ENCODE data around the gene GHDC.
"Not testable (repeated sequence)": the region's sequence is repeated elsewhere in the genome, so short reads cannot be mapped to it uniquely, and the experiment has no call there.

GHDC gene

DNA sequence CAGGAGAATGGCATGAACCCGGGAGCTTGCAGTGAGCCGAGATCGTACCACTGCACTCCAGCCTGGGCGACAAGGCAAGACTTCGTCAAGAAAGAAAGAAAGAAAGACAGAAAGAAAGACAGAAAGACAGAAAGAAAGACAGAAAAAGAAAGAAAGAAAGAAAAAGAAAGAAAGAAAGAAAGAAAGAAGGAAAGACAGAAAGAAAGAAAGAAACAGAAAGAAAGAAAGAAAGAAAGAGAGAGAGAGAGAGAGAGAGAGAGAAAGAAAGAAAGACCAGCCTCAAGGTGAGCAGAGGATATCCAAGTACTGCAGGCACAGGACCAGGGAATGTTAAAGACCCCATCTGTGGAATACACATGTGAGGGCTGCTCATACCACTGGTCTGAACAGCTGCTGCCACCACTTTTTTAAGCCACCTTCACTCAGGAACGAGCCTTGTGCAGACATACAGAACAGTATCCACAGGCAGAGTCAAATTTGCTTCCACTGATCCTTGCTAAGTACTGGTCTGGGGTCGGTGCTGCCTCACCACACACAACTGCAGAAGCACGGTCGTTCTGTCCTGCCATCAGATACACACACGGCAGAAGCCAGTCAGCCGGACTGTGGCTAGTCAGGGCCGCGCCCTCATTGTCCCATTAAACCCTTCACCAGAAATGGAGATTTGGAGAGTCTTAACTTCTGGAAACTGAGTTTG is 47.2 kb downstream of the GHDC start:
- no peak for FAIRE-seq

GRCh38 chr17:42143138-42143537 is 51.2 kb downstream of the GHDC start:
- FAIRE-seq = not testable (repeated sequence)

DNA sequence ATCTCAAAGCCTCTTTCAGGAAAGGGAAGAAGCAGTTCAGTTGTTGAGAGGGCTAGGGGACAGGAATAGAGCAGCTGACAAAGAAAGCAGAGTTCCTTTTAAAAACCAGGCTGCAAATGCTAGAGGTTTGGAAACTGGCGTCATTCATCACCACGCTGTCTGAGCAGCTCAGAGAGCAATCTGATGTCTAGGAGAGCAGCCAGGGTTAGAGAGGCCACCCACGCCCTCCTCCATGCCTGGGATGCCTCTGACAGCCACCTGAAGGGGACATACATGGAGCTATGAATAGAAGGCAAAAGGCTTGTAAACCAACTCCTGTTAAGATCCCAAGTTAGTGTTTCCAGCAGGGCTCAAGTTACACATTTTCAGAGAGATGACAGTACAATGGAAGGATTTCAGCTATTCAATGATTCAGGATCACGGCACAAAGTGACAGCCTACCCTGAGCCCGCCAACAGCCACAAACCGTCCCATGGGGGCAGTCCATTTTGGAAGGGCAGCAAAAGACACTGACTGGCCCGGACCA is 51.9 kb downstream of the GHDC start:
- FAIRE-seq = no peak

DNA sequence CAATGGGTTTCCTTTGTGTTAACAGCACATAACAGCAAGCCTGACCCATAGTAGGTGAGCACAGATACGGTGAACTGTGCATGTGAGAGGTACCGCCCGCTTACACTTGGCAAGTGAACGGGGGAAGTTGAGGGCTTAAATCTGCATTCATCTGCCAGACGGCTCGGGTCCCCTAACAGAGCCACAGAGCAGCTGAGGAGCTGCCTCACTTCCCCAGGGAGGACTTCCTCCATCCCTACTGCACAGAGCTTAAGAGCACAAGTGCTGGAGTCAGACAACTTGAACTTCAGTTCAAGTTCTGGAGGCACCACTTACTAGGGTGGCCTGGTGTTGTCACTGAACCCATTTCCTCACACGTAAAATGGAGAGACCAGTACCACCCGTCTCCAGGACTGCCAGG is 52.9 kb downstream of the GHDC start:
- FAIRE-seq = no peak

DNA sequence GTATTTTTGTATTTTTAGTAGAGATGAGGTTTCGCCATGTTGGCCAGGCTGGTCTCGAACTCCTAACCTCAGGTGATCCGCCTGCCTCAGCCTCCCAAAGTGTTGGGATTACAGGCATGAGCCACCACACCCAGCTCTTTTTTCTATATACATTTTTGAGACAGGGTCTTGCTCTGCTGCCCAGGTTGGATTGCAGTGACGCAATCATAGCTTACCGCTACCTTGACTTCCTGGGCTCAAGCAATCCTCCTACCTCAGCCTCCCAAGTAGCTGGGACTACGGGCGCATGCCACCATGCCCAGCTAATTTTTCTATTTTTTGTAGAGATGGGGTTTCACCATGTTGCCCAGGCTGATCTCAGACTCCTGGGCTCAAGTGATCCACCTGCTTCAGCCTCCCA is 53.6 kb downstream of the GHDC start:
- not testable (repeated sequence) for FAIRE-seq

Measured in colon (tissue), 2 donors.